H1 (cell line): Measurements from ENCODE around the gene NUDT9. TPM values are rescaled to one million over a fixed set of nuclear protein-coding genes. Genes with fewer than 3 reads are reported as not detected.
"Not testable (repeated sequence)": the region's sequence is repeated elsewhere in the genome, so short reads cannot be mapped to it uniquely, and the experiment has no call there.

Experiments used
- CTCF ChIA-PET: fragments of 300-600 bp; sonication (Branson Sonifier 250); formaldehyde crosslinking; loops from one replicate; lab custom pipeline; 2021; ENCODE audit not compliant: partially characterized antibody; lab: Charles Lee
- POLR2A ChIA-PET: fragments of 300-600 bp; sonication (Branson Sonifier 250); formaldehyde crosslinking; loops from one replicate; lab custom pipeline; 2021; ENCODE audit warnings: inconsistent platforms; ENCODE audit not compliant: partially characterized antibody; lab: Charles Lee
- DNase-seq, 2 experiments: peaks; one replicate each; pipeline versions ENCODE4 v3.0.0 to v3.0.0-alpha.2; 2010 to 2022; ENCODE audit warnings: low spot score in 2 of 2, low read depth in 1 of 2, mixed read lengths in 1 of 2
- FAIRE-seq: peaks from 2 replicates; lab custom pipeline; 2011; peaks lifted over from hg19 to GRCh38; lab: Jason Lieb, UNC
- H2AFZ ChIP-seq: 2 replicates; pipeline ENCODE4 v1.8.1; 2012; ENCODE audit warnings: low read length, inconsistent platforms
- H2AK5ac ChIP-seq: 2 replicates; pipeline ENCODE4 v1.6.1; 2013; ENCODE audit warnings: low read depth, low read length
- H2BK120ac ChIP-seq: replicated peaks from 2 replicates; pipeline ENCODE3; 2013; ENCODE audit warnings: low read depth, low read length, inconsistent platforms
- H2BK12ac ChIP-seq: 2 replicates; pipeline ENCODE4 v1.6.1; 2013; ENCODE audit warnings: low read depth, low read length
- H2BK15ac ChIP-seq: 2 replicates; pipeline ENCODE4 v1.6.1; 2013; ENCODE audit warnings: low read length
- H2BK20ac ChIP-seq: 2 replicates; pipeline ENCODE4 v1.6.1; 2013; ENCODE audit warnings: low read length
- H2BK5ac ChIP-seq: 2 replicates; pipeline ENCODE4 v1.6.1; 2013; ENCODE audit warnings: low read depth, low read length
- H3K14ac ChIP-seq: 2 replicates; pipeline ENCODE4 v1.6.1; 2013; ENCODE audit warnings: inconsistent platforms; ENCODE audit not compliant: insufficient read length
- H3K18ac ChIP-seq: 2 replicates; pipeline ENCODE4 v1.6.1; 2013; ENCODE audit warnings: low read length; ENCODE audit errors: extremely low read depth
- H3K23ac ChIP-seq: 2 replicates; pipeline ENCODE4 v1.6.1; 2013; ENCODE audit warnings: inconsistent platforms; ENCODE audit not compliant: insufficient read length
- H3K23me2 ChIP-seq: 2 replicates; pipeline ENCODE4 v1.6.1; 2013; ENCODE audit warnings: low read depth, low read length
- H3K27ac ChIP-seq: 2 replicates; pipeline ENCODE4 v1.6.1; 2011; ENCODE audit warnings: low read depth, low read length, inconsistent platforms
- H3K27me3 ChIP-seq, 4 experiments: replicated peaks in 1 of 4; 1 replicate in 1 of 4; 2 replicates in 3 of 4; pipeline versions ENCODE4 v1.6.1 to v1.8.1; 2011 to 2013; ENCODE audit warnings: low read length in 3 of 4, mild to moderate bottlenecking in 3 of 4, inconsistent platforms in 2 of 4, mixed read lengths in 2 of 4, moderate library complexity in 1 of 4; ENCODE audit not compliant: control insufficient read depth in 3 of 4, insufficient read depth in 3 of 4; ENCODE audit errors: extremely low read depth in 1 of 4
- H3K36me3 ChIP-seq, 4 experiments: 2 replicates each; pipeline versions ENCODE4 v1.6.1 to v1.8.1; 2011 to 2013; ENCODE audit warnings: mild to moderate bottlenecking in 4 of 4, low read length in 3 of 4, moderate library complexity in 2 of 4, control low read depth in 1 of 4, inconsistent platforms in 1 of 4; ENCODE audit not compliant: insufficient read depth in 4 of 4, control insufficient read depth in 2 of 4
- H3K4ac ChIP-seq: replicated peaks from 2 replicates; pipeline ENCODE3; 2013; ENCODE audit warnings: low read length, low read depth, mixed read lengths, inconsistent platforms; ENCODE audit not compliant: insufficient read length
- H3K4me1 ChIP-seq, 4 experiments: replicated peaks in 1 of 4; 1 replicate in 1 of 4; 2 replicates in 3 of 4; pipeline versions ENCODE4 v1.6.1 to v1.8.1; 2011 to 2013; ENCODE audit warnings: low read length in 3 of 4, inconsistent platforms in 2 of 4, mixed read lengths in 1 of 4; ENCODE audit not compliant: insufficient read depth in 4 of 4, control insufficient read depth in 3 of 4
- H3K4me2 ChIP-seq, 2 experiments: 2 replicates each; pipeline versions ENCODE4 v1.6.1 to v1.8.1; 2011 to 2013; ENCODE audit warnings: low read depth in 2 of 2, low read length in 2 of 2, control low read depth in 1 of 2, inconsistent platforms in 1 of 2, mild to moderate bottlenecking in 1 of 2; ENCODE audit not compliant: insufficient read depth in 1 of 2
- H3K4me3 ChIP-seq, 4 experiments: fragments of 200-600, 300-600 bp in 1 of 4; sonication (generic), shearing (Covaris generic), sonication (Bioruptor Twin) in 1 of 4; 2 replicates each; pipeline versions ENCODE4 v1.5.1 to v1.8.1; 2011 to 2016; ENCODE audit warnings: low read length in 4 of 4, low read depth in 3 of 4, control low read depth in 2 of 4, inconsistent platforms in 2 of 4, mild to moderate bottlenecking in 2 of 4, mixed read lengths in 1 of 4, moderate library complexity in 1 of 4; ENCODE audit not compliant: insufficient read depth in 2 of 4; ENCODE audit errors: extremely low read depth in 1 of 4
- H3K56ac ChIP-seq: replicated peaks from 2 replicates; pipeline ENCODE3; 2013; ENCODE audit warnings: low read depth, mild to moderate bottlenecking, mixed read lengths, low read length, inconsistent platforms; ENCODE audit not compliant: insufficient read length
- H3K79me1 ChIP-seq: 2 replicates; pipeline ENCODE4 v1.6.1; 2013; ENCODE audit warnings: low read depth, low read length, control low read depth
- H3K79me2 ChIP-seq, 2 experiments: 2 replicates each; pipeline versions ENCODE4 v1.6.1 to v1.8.1; 2012 to 2013; ENCODE audit warnings: low read length in 2 of 2, mild to moderate bottlenecking in 2 of 2, inconsistent platforms in 1 of 2; ENCODE audit not compliant: insufficient read depth in 2 of 2, control insufficient read depth in 1 of 2
- H3K9ac ChIP-seq, 4 experiments: replicated peaks in 1 of 4; 1 replicate in 1 of 4; 2 replicates in 3 of 4; pipeline versions ENCODE4 v1.6.1 to v1.8.1; 2011 to 2013; ENCODE audit warnings: low read depth in 3 of 4, low read length in 3 of 4, control low read depth in 2 of 4, mild to moderate bottlenecking in 2 of 4, moderate library complexity in 2 of 4, inconsistent platforms in 1 of 4; ENCODE audit errors: extremely low read depth in 1 of 4
- H3K9me3 ChIP-seq, 2 experiments: 2 replicates each; pipeline versions ENCODE4 v1.6.1 to v1.8.1; 2012 to 2013; ENCODE audit warnings: mild to moderate bottlenecking in 2 of 2, moderate library complexity in 2 of 2, control low read depth in 1 of 2, inconsistent platforms in 1 of 2, low read depth in 1 of 2, low read length in 1 of 2, mixed read lengths in 1 of 2; ENCODE audit not compliant: insufficient read depth in 2 of 2
- H4K20me1 ChIP-seq, 2 experiments: replicated peaks in 1 of 2; 2 replicates each; pipeline versions ENCODE3 to v1.8.1; 2011 to 2013; ENCODE audit warnings: inconsistent platforms in 2 of 2, low read length in 2 of 2, mild to moderate bottlenecking in 1 of 2; ENCODE audit not compliant: insufficient read depth in 2 of 2, control insufficient read depth in 1 of 2
- H4K5ac ChIP-seq: 2 replicates; pipeline ENCODE4 v1.6.1; 2013; ENCODE audit warnings: low read length, low read depth, mixed read lengths, inconsistent platforms; ENCODE audit not compliant: insufficient read length
- H4K8ac ChIP-seq: 2 replicates; pipeline ENCODE4 v1.8.0; 2013; ENCODE audit warnings: mild to moderate bottlenecking, moderate library complexity, low read length, inconsistent platforms; ENCODE audit not compliant: insufficient read depth; ENCODE audit errors: extremely low read depth
- H4K91ac ChIP-seq: replicated peaks from 2 replicates; pipeline ENCODE3; 2013; ENCODE audit warnings: low read length, mixed read lengths, inconsistent platforms; ENCODE audit not compliant: insufficient read length
- WGBS, 2 experiments: shearing (Covaris generic) in 1 of 2; methylation state at CpG; one replicate each; pipeline versions ENCODE4 v1.1.6 to v1.1.7; 2013 to 2015; ENCODE audit warnings: low lambda C conversion rate in 2 of 2, mixed read lengths in 2 of 2, inconsistent platforms in 1 of 2, low coverage in 1 of 2, missing lambda C conversion rate in 1 of 2; ENCODE audit not compliant: insufficient replicate concordance in 2 of 2, insufficient coverage in 1 of 2, insufficient read length in 1 of 2; ENCODE audit errors: extremely low coverage in 1 of 2, missing lambda C conversion rate in 1 of 2; 5-methylcytosine and 5-hydroxymethylcytosine counted together
- polyA plus RNA-seq, 7 experiments: library from polyadenylated mRNA; depleted of rRNA in 3 of 7; stranded (reverse) in 5 of 7; unstranded in 2 of 7; fragments of >200 nt in 5 of 7; fragments of 200-250 nt in 2 of 7; gene quantifications; 1 replicate in 5 of 7; 2 replicates in 1 of 7; 4 replicates in 1 of 7; pipeline versions ENCODE4 v1.2.1 to v1.2.3, GENCODE V29; 2011 to 2013; ENCODE audit warnings: missing spikeins in 2 of 7, mixed read lengths in 2 of 7
- total RNA-seq: library from RNA; stranded (reverse); fragmentation: NEBNext Ultra II Directional; extraction: Animal tissue kit (Norgen Biotek cat#: 25700); gene quantifications from 2 replicates; pipeline ENCODE4 v1.2.1, GENCODE V29; 2021

The NUDT9 gene
- total and polyA plus RNA-seq, 2 of the 8 experiments (the other 6 are each of a cell fraction or from before 2014, with no cell fraction given): 13.2 to 27.6 TPM

GRCh38 chr4:87403732-87404131, 18.6 kb upstream of the NUDT9 start:
- H3K4me3 ChIP-seq, FAIRE-seq, H3K9ac ChIP-seq, H3K36me3 ChIP-seq, H3K4ac ChIP-seq, H4K8ac ChIP-seq, H3K79me1 ChIP-seq, H3K14ac ChIP-seq, H3K79me2 ChIP-seq, H2BK12ac ChIP-seq, H2BK15ac ChIP-seq, DNase-seq, H2BK120ac ChIP-seq, H4K91ac ChIP-seq, H3K4me1 ChIP-seq, H3K9me3 ChIP-seq, H3K4me2 ChIP-seq, POLR2A ChIA-PET, H4K20me1 ChIP-seq, H3K27ac ChIP-seq, H3K27me3 ChIP-seq, H3K56ac ChIP-seq, H2AK5ac ChIP-seq, H3K23ac ChIP-seq, H4K5ac ChIP-seq, H2BK5ac ChIP-seq, H2BK20ac ChIP-seq, H2AFZ ChIP-seq, H3K18ac ChIP-seq, H3K23me2 ChIP-seq: not testable (repeated sequence)
- 89% methylated on average over 1 of the region's 1 CpG; no CpG with 5 or more reads in 1 of the 2 experiments for WGBS, 2 experiments
- CTCF ChIA-PET: interaction anchor here (1.3 kb wide), 1 partner anchor 26 kb away, joined by 3 read pairs; no protein-coding TSS in a partner anchor
